KMS-11 (cell line): Measurements from ENCODE around the gene PDHX.

Experiments used
- H2AFZ ChIP-seq: fragments of 200-600 bp; sonication (generic); 2 replicates; pipeline ENCODE4 v1.6.1; 2016; ENCODE audit warnings: antibody characterized with exemption, mixed run types, low read depth
- H3K27ac ChIP-seq: fragments of 200-600 bp; sonication (generic); 2 replicates; pipeline ENCODE4 v1.6.1; 2016; ENCODE audit warnings: mild to moderate bottlenecking, mixed run types
- H3K27me3 ChIP-seq: fragments of 200-600 bp; sonication (generic); 2 replicates; pipeline ENCODE4 v1.6.1; 2017; ENCODE audit warnings: mild to moderate bottlenecking, low read depth, mixed run types, moderate library complexity; ENCODE audit not compliant: insufficient read depth
- H3K36me3 ChIP-seq: fragments of 200-600 bp; sonication (generic); 2 replicates; pipeline ENCODE4 v1.6.1; 2017; ENCODE audit warnings: mild to moderate bottlenecking, mixed run types; ENCODE audit not compliant: insufficient read depth
- H3K4me1 ChIP-seq: fragments of 200-600 bp; sonication (generic); 2 replicates; pipeline ENCODE4 v1.6.1; 2016; ENCODE audit warnings: mild to moderate bottlenecking, low read depth, mixed run types; ENCODE audit not compliant: poor library complexity, severe bottlenecking
- H3K4me2 ChIP-seq: fragments of 200-600 bp; sonication (generic); 2 replicates; pipeline ENCODE4 v1.7.0; 2016; ENCODE audit warnings: mild to moderate bottlenecking, mixed run types
- H3K4me3 ChIP-seq: fragments of 200-600 bp; sonication (generic); IDR thresholded peaks from 2 replicates; pipeline ENCODE4 v1.6.1; 2017; ENCODE audit warnings: low read depth, low read length, mixed read lengths; ENCODE audit not compliant: insufficient read depth
- H3K79me2 ChIP-seq: fragments of 200-600 bp; sonication (generic); 2 replicates; pipeline ENCODE4 v1.6.1; 2016; ENCODE audit warnings: low read depth, mixed run types; ENCODE audit not compliant: insufficient read depth
- H3K9ac ChIP-seq: fragments of 200-600 bp; sonication (generic); 2 replicates; pipeline ENCODE4 v1.6.1; 2016; ENCODE audit warnings: mild to moderate bottlenecking, mixed run types
- H4K20me1 ChIP-seq: fragments of 200-600 bp; sonication (generic); 2 replicates; pipeline ENCODE4 v1.6.1; 2016; ENCODE audit warnings: mild to moderate bottlenecking, mixed run types; ENCODE audit not compliant: insufficient read depth
- TF ChIP-seq, protein P1 (sequence below): fragments of 200-600 bp; sonication (generic); conservative IDR thresholded peaks from 2 replicates; pipeline ENCODE4 v1.6.1; 2017; ENCODE audit warnings: low read depth, mild to moderate bottlenecking, antibody characterized with exemption, low read length, moderate library complexity, mixed read lengths

The PDHX gene

DNA sequence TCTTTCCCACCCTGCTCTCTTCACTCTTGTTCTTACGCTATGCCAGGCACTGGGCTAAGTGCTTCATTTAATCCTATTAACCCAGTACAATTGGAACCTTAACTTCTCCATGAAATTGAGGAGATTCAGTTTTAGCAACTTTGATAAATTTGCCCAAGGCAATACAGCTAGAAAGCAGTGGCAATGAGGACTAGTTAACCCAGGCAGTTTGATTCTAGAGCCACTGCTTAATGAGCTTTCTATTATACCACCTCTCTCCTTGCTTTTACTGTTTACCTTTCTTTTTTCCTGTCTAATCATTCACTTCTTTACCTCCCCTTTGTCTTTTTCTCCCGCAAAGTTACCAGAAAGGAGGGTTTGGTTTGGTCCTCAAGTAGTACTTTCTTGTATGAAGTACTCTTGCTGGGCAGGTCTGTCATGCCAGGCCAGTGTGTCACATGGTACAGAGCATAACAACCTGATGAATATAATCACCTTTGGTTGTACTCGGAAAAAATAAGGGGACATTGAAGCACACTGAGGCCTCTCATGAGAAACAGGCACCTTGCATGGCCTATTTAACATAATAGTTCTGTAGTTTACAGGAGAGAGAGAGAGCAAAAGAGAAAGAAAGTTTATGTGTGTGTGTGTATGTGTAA lies 70.6 kb downstream of the PDHX start:
- H4K20me1 ChIP-seq = no peaks in the 10 kb centered on the region
- peaks cover 26% of the 10 kb centered on the region for H3K4me1 ChIP-seq
- H3K4me3 ChIP-seq = no peak overlapping the region
- no peak overlapping the region for H3K9ac ChIP-seq
- TF ChIP-seq, protein P1, sequence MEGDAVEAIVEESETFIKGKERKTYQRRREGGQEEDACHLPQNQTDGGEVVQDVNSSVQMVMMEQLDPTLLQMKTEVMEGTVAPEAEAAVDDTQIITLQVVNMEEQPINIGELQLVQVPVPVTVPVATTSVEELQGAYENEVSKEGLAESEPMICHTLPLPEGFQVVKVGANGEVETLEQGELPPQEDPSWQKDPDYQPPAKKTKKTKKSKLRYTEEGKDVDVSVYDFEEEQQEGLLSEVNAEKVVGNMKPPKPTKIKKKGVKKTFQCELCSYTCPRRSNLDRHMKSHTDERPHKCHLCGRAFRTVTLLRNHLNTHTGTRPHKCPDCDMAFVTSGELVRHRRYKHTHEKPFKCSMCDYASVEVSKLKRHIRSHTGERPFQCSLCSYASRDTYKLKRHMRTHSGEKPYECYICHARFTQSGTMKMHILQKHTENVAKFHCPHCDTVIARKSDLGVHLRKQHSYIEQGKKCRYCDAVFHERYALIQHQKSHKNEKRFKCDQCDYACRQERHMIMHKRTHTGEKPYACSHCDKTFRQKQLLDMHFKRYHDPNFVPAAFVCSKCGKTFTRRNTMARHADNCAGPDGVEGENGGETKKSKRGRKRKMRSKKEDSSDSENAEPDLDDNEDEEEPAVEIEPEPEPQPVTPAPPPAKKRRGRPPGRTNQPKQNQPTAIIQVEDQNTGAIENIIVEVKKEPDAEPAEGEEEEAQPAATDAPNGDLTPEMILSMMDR = no peak
- no peak overlapping the region; the same call in 1 of the 2 replicates for H3K4me2 ChIP-seq
- no peak overlapping the region for H3K27ac ChIP-seq
- no peak overlapping the region for H2AFZ ChIP-seq
- H3K79me2 ChIP-seq = no peaks in the 10 kb centered on the region
- no peaks in the 10 kb centered on the region for H3K27me3 ChIP-seq
- H3K36me3 ChIP-seq = no peaks in the 10 kb centered on the region

GRCh38 chr11:34987617-34988016 lies 71.2 kb downstream of the PDHX start:
- Histone ChIP-seq H2AFZ (no peak overlapping the region), H3K79me2 (no peaks in the 10 kb centered on the region), H3K27ac (no peak overlapping the region), H3K4me3 (no peak overlapping the region), H3K9ac (no peak overlapping the region), H4K20me1 (no peaks in the 10 kb centered on the region), H3K4me2 (peak overlapping the region; percentile 31; the same call in 1 of the 2 replicates), H3K27me3 (no peaks in the 10 kb centered on the region), H3K36me3 (no peaks in the 10 kb centered on the region), H3K4me1 (peaks cover 26% of the 10 kb centered on the region)
- TF ChIP-seq, protein P1 = no peak

DNA sequence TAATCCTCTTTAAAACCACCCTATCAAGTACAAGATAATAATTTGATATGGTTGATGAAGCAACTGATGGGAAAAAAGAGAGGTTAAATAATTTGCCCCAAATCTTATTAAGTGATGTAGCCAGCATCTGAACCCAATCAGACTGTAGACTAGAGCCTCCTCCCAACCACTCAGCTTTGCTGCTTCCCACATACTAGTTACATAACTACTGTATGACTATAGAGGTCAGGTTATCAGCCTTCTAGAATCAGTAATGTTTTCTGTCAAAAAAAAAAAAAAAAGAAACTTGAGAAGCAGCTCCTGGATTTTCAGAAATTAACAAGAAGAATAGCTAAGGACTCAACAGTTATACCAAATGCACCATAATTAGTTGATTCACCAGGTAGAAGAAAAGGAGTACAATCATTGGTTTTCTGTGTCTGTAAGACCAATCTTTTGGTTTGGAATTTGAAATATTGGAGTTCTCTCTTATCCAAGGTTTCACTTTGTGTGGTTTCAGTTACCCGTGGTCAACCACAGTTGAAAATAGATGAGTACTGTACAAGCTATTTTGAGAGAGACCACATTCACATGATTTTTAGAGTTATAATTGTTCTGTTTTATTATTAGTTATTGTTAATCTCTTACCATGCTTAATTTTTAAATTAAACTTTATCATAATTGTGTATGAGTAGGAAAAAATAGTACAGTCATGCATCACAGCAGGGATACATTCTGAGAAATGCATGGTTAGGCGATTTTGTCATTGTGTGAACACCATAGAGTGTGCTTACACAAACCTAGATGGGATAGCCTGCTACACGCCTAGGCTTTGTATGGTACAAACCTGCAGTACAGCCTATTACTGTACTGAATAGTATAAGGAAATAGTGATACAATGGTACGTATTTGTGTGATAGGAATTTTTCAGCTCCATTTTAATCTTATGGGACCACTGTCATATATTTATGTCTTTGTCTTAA lies 72.2 kb downstream of the PDHX start:
- no peak overlapping the region for H3K27ac ChIP-seq
- no peak overlapping the region for H3K4me3 ChIP-seq
- no peaks in the 10 kb centered on the region for H3K36me3 ChIP-seq
- H3K27me3 ChIP-seq = no peaks in the 10 kb centered on the region
- H2AFZ ChIP-seq = no peak overlapping the region
- H4K20me1 ChIP-seq = no peaks in the 10 kb centered on the region
- no peak overlapping the region for H3K9ac ChIP-seq
- TF ChIP-seq, protein P1 = no peak
- peaks cover 26% of the 10 kb centered on the region for H3K4me1 ChIP-seq
- H3K4me2 ChIP-seq = peak overlapping the region; percentile 31
- no peaks in the 10 kb centered on the region for H3K79me2 ChIP-seq

- H2AFZ ChIP-seq = no peak overlapping the region
- no peaks in the 10 kb centered on the region for H3K36me3 ChIP-seq
- no peaks in the 10 kb centered on the region for H3K79me2 ChIP-seq
- no peak overlapping the region for H3K9ac ChIP-seq
- no peaks in the 10 kb centered on the region for H3K27me3 ChIP-seq
- H3K27ac ChIP-seq = no peak overlapping the region
- no peaks in the 10 kb centered on the region for H4K20me1 ChIP-seq
- H3K4me3 ChIP-seq = no peak overlapping the region
- peaks cover 26% of the 10 kb centered on the region for H3K4me1 ChIP-seq
- TF ChIP-seq, protein P1 = no peak
- H3K4me2 ChIP-seq = no peak overlapping the region
Measured at GRCh38 chr11:34990916-34991315, 74.5 kb downstream of the PDHX start.
